H1 (cell line): ENCODE data around the gene RMND5A. TPM values are rescaled to one million over a fixed set of nuclear protein-coding genes. Genes with fewer than 3 reads are reported as not detected.

Experiments used
- CTCF ChIA-PET: fragments of 300-600 bp; sonication (Branson Sonifier 250); formaldehyde crosslinking; loops from one replicate; lab custom pipeline; 2021; ENCODE audit not compliant: partially characterized antibody; lab: Charles Lee
- POLR2A ChIA-PET: fragments of 300-600 bp; sonication (Branson Sonifier 250); formaldehyde crosslinking; loops from one replicate; lab custom pipeline; 2021; ENCODE audit warnings: inconsistent platforms; ENCODE audit not compliant: partially characterized antibody; lab: Charles Lee
- DNase-seq, 2 experiments: peaks; one replicate each; pipeline versions ENCODE4 v3.0.0 to v3.0.0-alpha.2; 2010 to 2022; ENCODE audit warnings: low spot score in 2 of 2, low read depth in 1 of 2, mixed read lengths in 1 of 2
- FAIRE-seq: peaks from 2 replicates; lab custom pipeline; 2011; peaks lifted over from hg19 to GRCh38; lab: Jason Lieb, UNC
- H2AFZ ChIP-seq: 2 replicates; pipeline ENCODE4 v1.8.1; 2012; ENCODE audit warnings: low read length, inconsistent platforms
- H2AK5ac ChIP-seq: 2 replicates; pipeline ENCODE4 v1.6.1; 2013; ENCODE audit warnings: low read depth, low read length
- H2BK120ac ChIP-seq: replicated peaks from 2 replicates; pipeline ENCODE3; 2013; ENCODE audit warnings: low read depth, low read length, inconsistent platforms
- H2BK12ac ChIP-seq: 2 replicates; pipeline ENCODE4 v1.6.1; 2013; ENCODE audit warnings: low read depth, low read length
- H2BK15ac ChIP-seq: 2 replicates; pipeline ENCODE4 v1.6.1; 2013; ENCODE audit warnings: low read length
- H2BK20ac ChIP-seq: 2 replicates; pipeline ENCODE4 v1.6.1; 2013; ENCODE audit warnings: low read length
- H2BK5ac ChIP-seq: 2 replicates; pipeline ENCODE4 v1.6.1; 2013; ENCODE audit warnings: low read depth, low read length
- H3K14ac ChIP-seq: 2 replicates; pipeline ENCODE4 v1.6.1; 2013; ENCODE audit warnings: inconsistent platforms; ENCODE audit not compliant: insufficient read length
- H3K18ac ChIP-seq: 2 replicates; pipeline ENCODE4 v1.6.1; 2013; ENCODE audit warnings: low read length; ENCODE audit errors: extremely low read depth
- H3K23ac ChIP-seq: 2 replicates; pipeline ENCODE4 v1.6.1; 2013; ENCODE audit warnings: inconsistent platforms; ENCODE audit not compliant: insufficient read length
- H3K23me2 ChIP-seq: 2 replicates; pipeline ENCODE4 v1.6.1; 2013; ENCODE audit warnings: low read depth, low read length
- H3K27ac ChIP-seq: 2 replicates; pipeline ENCODE4 v1.6.1; 2011; ENCODE audit warnings: low read depth, low read length, inconsistent platforms
- H3K27me3 ChIP-seq, 4 experiments: replicated peaks in 1 of 4; 1 replicate in 1 of 4; 2 replicates in 3 of 4; pipeline versions ENCODE4 v1.6.1 to v1.8.1; 2011 to 2013; ENCODE audit warnings: low read length in 3 of 4, mild to moderate bottlenecking in 3 of 4, inconsistent platforms in 2 of 4, mixed read lengths in 2 of 4, moderate library complexity in 1 of 4; ENCODE audit not compliant: control insufficient read depth in 3 of 4, insufficient read depth in 3 of 4; ENCODE audit errors: extremely low read depth in 1 of 4
- H3K36me3 ChIP-seq, 4 experiments: 2 replicates each; pipeline versions ENCODE4 v1.6.1 to v1.8.1; 2011 to 2013; ENCODE audit warnings: mild to moderate bottlenecking in 4 of 4, low read length in 3 of 4, moderate library complexity in 2 of 4, control low read depth in 1 of 4, inconsistent platforms in 1 of 4; ENCODE audit not compliant: insufficient read depth in 4 of 4, control insufficient read depth in 2 of 4
- H3K4ac ChIP-seq: replicated peaks from 2 replicates; pipeline ENCODE3; 2013; ENCODE audit warnings: low read length, low read depth, mixed read lengths, inconsistent platforms; ENCODE audit not compliant: insufficient read length
- H3K4me1 ChIP-seq, 4 experiments: replicated peaks in 1 of 4; 1 replicate in 1 of 4; 2 replicates in 3 of 4; pipeline versions ENCODE4 v1.6.1 to v1.8.1; 2011 to 2013; ENCODE audit warnings: low read length in 3 of 4, inconsistent platforms in 2 of 4, mixed read lengths in 1 of 4; ENCODE audit not compliant: insufficient read depth in 4 of 4, control insufficient read depth in 3 of 4
- H3K4me2 ChIP-seq, 2 experiments: 2 replicates each; pipeline versions ENCODE4 v1.6.1 to v1.8.1; 2011 to 2013; ENCODE audit warnings: low read depth in 2 of 2, low read length in 2 of 2, control low read depth in 1 of 2, inconsistent platforms in 1 of 2, mild to moderate bottlenecking in 1 of 2; ENCODE audit not compliant: insufficient read depth in 1 of 2
- H3K4me3 ChIP-seq, 4 experiments: fragments of 200-600, 300-600 bp in 1 of 4; sonication (generic), shearing (Covaris generic), sonication (Bioruptor Twin) in 1 of 4; 2 replicates each; pipeline versions ENCODE4 v1.5.1 to v1.8.1; 2011 to 2016; ENCODE audit warnings: low read length in 4 of 4, low read depth in 3 of 4, control low read depth in 2 of 4, inconsistent platforms in 2 of 4, mild to moderate bottlenecking in 2 of 4, mixed read lengths in 1 of 4, moderate library complexity in 1 of 4; ENCODE audit not compliant: insufficient read depth in 2 of 4; ENCODE audit errors: extremely low read depth in 1 of 4
- H3K56ac ChIP-seq: replicated peaks from 2 replicates; pipeline ENCODE3; 2013; ENCODE audit warnings: low read depth, mild to moderate bottlenecking, mixed read lengths, low read length, inconsistent platforms; ENCODE audit not compliant: insufficient read length
- H3K79me1 ChIP-seq: 2 replicates; pipeline ENCODE4 v1.6.1; 2013; ENCODE audit warnings: low read depth, low read length, control low read depth
- H3K79me2 ChIP-seq, 2 experiments: 2 replicates each; pipeline versions ENCODE4 v1.6.1 to v1.8.1; 2012 to 2013; ENCODE audit warnings: low read length in 2 of 2, mild to moderate bottlenecking in 2 of 2, inconsistent platforms in 1 of 2; ENCODE audit not compliant: insufficient read depth in 2 of 2, control insufficient read depth in 1 of 2
- H3K9ac ChIP-seq, 4 experiments: replicated peaks in 1 of 4; 1 replicate in 1 of 4; 2 replicates in 3 of 4; pipeline versions ENCODE4 v1.6.1 to v1.8.1; 2011 to 2013; ENCODE audit warnings: low read depth in 3 of 4, low read length in 3 of 4, control low read depth in 2 of 4, mild to moderate bottlenecking in 2 of 4, moderate library complexity in 2 of 4, inconsistent platforms in 1 of 4; ENCODE audit errors: extremely low read depth in 1 of 4
- H3K9me3 ChIP-seq, 2 experiments: 2 replicates each; pipeline versions ENCODE4 v1.6.1 to v1.8.1; 2012 to 2013; ENCODE audit warnings: mild to moderate bottlenecking in 2 of 2, moderate library complexity in 2 of 2, control low read depth in 1 of 2, inconsistent platforms in 1 of 2, low read depth in 1 of 2, low read length in 1 of 2, mixed read lengths in 1 of 2; ENCODE audit not compliant: insufficient read depth in 2 of 2
- H4K20me1 ChIP-seq, 2 experiments: replicated peaks in 1 of 2; 2 replicates each; pipeline versions ENCODE3 to v1.8.1; 2011 to 2013; ENCODE audit warnings: inconsistent platforms in 2 of 2, low read length in 2 of 2, mild to moderate bottlenecking in 1 of 2; ENCODE audit not compliant: insufficient read depth in 2 of 2, control insufficient read depth in 1 of 2
- H4K5ac ChIP-seq: 2 replicates; pipeline ENCODE4 v1.6.1; 2013; ENCODE audit warnings: low read length, low read depth, mixed read lengths, inconsistent platforms; ENCODE audit not compliant: insufficient read length
- H4K8ac ChIP-seq: 2 replicates; pipeline ENCODE4 v1.8.0; 2013; ENCODE audit warnings: mild to moderate bottlenecking, moderate library complexity, low read length, inconsistent platforms; ENCODE audit not compliant: insufficient read depth; ENCODE audit errors: extremely low read depth
- H4K91ac ChIP-seq: replicated peaks from 2 replicates; pipeline ENCODE3; 2013; ENCODE audit warnings: low read length, mixed read lengths, inconsistent platforms; ENCODE audit not compliant: insufficient read length
- ASH2L ChIP-seq: fragments of 200-600, 300-600 bp; sonication (generic); IDR thresholded peaks from one replicate; pipeline ENCODE4 v1.7.1; 2017; ENCODE audit warnings: low read length
- BACH1 ChIP-seq: IDR thresholded peaks from 2 replicates; pipeline ENCODE4 v1.6.1; 2012; ENCODE audit warnings: low read length, improper control_type of control experiment
- BRCA1 ChIP-seq: IDR thresholded peaks from 2 replicates; pipeline ENCODE4 v1.6.1; 2012; ENCODE audit warnings: low read depth, low read length, improper control_type of control experiment
- CTBP2 ChIP-seq: IDR thresholded peaks from 2 replicates; pipeline ENCODE4 v1.7.0; 2011; ENCODE audit warnings: borderline replicate concordance, mild to moderate bottlenecking, moderate library complexity, mixed read lengths, low read length; ENCODE audit not compliant: insufficient read depth, insufficient read length
- EZH2 ChIP-seq: fragments of 200-600 bp; sonication (generic); IDR thresholded peaks from 2 replicates; pipeline ENCODE4 v1.7.1; 2012; ENCODE audit warnings: low read depth, mild to moderate bottlenecking, moderate library complexity, low read length, inconsistent platforms; ENCODE audit not compliant: severe bottlenecking
- GTF2F1 ChIP-seq: IDR thresholded peaks from 2 replicates; pipeline ENCODE4 v1.6.1; 2012; ENCODE audit warnings: low read depth, low read length, improper control_type of control experiment, borderline replicate concordance
- JUN ChIP-seq: IDR thresholded peaks from 2 replicates; pipeline ENCODE4 v1.6.1; 2011; ENCODE audit warnings: low read depth, mild to moderate bottlenecking, improper control_type of control experiment, low read length
- POU5F1 ChIP-seq: IDR thresholded peaks from 2 replicates; pipeline ENCODE4 v1.6.1; 2011; ENCODE audit warnings: low read depth, mild to moderate bottlenecking, low read length, moderate library complexity
- RBBP5 ChIP-seq: IDR thresholded peaks from 2 replicates; pipeline ENCODE4 v1.7.1; 2012; ENCODE audit warnings: low read depth, mild to moderate bottlenecking, inconsistent platforms, low read length, moderate library complexity, borderline replicate concordance
- RNF2 ChIP-seq: fragments of 200-900, 300-1000 bp; sonication (generic); IDR thresholded peaks from 2 replicates; pipeline ENCODE4 v1.7.1; 2016; ENCODE audit warnings: borderline replicate concordance, low read depth, mild to moderate bottlenecking, antibody characterized with exemption, low read length; ENCODE audit not compliant: poor library complexity, severe bottlenecking; ENCODE audit errors: missing control alignments
- SP4 ChIP-seq: IDR thresholded peaks from 2 replicates; pipeline ENCODE4 v1.6.1; 2012; ENCODE audit warnings: low read length, inconsistent platforms
- TCF12 ChIP-seq: IDR thresholded peaks from 2 replicates; pipeline ENCODE4 v1.6.1; 2011; ENCODE audit warnings: low read depth, mild to moderate bottlenecking, low read length
- YY1 ChIP-seq: IDR thresholded peaks from 2 replicates; pipeline ENCODE4 v1.6.1; 2011; ENCODE audit warnings: low read depth, mild to moderate bottlenecking, low read length
- WGBS, 2 experiments: shearing (Covaris generic) in 1 of 2; methylation state at CpG; one replicate each; pipeline versions ENCODE4 v1.1.6 to v1.1.7; 2013 to 2015; ENCODE audit warnings: low lambda C conversion rate in 2 of 2, mixed read lengths in 2 of 2, inconsistent platforms in 1 of 2, low coverage in 1 of 2, missing lambda C conversion rate in 1 of 2; ENCODE audit not compliant: insufficient replicate concordance in 2 of 2, insufficient coverage in 1 of 2, insufficient read length in 1 of 2; ENCODE audit errors: extremely low coverage in 1 of 2, missing lambda C conversion rate in 1 of 2; 5-methylcytosine and 5-hydroxymethylcytosine counted together
- polyA plus RNA-seq, 7 experiments: library from polyadenylated mRNA; depleted of rRNA in 3 of 7; stranded (reverse) in 5 of 7; unstranded in 2 of 7; fragments of >200 nt in 5 of 7; fragments of 200-250 nt in 2 of 7; gene quantifications; 1 replicate in 5 of 7; 2 replicates in 1 of 7; 4 replicates in 1 of 7; pipeline versions ENCODE4 v1.2.1 to v1.2.3, GENCODE V29; 2011 to 2013; ENCODE audit warnings: missing spikeins in 2 of 7, mixed read lengths in 2 of 7
- total RNA-seq: library from RNA; stranded (reverse); fragmentation: NEBNext Ultra II Directional; extraction: Animal tissue kit (Norgen Biotek cat#: 25700); gene quantifications from 2 replicates; pipeline ENCODE4 v1.2.1, GENCODE V29; 2021

RMND5A gene
- total and polyA plus RNA-seq, 2 of the 8 experiments (the other 6 are each of a cell fraction or from before 2014, with no cell fraction given), result 21.0 to 66.2 TPM

DNA sequence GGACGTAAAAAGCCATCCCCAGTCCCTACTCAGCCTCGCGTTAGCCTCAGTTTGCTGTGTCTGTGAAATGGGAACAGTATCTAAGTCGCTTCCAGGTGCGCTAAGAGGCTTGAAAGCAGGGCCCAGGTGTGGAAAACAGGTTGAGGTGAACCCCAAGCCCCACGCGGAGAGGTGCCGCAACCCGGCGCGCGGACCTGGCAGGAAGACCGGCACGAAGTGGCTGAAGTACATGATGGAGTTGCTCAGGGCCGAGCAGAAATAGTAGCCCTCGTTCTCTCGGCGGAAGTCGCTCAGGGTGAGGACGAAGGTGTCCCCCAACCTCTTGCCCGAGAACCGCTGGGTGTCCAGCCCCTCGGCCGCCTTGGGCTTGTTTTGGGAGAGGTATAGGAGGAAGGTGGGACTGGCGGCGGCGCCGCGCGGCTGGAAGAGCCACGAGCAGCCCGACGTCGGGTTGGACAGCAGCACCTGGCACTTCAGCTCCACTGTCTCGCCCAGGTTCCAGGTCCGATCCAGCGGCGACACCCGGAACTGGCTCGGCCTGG is 70.1 kb downstream of the RMND5A start:
- Histone ChIP-seq H3K14ac (no peak overlapping the region), H3K4me3 (peak overlapping the region; percentile 8 to 56 (median 21); a peak in 4 of 8 replicates), H2BK20ac (no peak overlapping the region), H4K8ac (peak overlapping the region; percentile 22; the same call in 1 of the 2 replicates), H2BK15ac (no peak overlapping the region), H3K79me1 (no peaks in the 10 kb centered on the region), H3K9me3 (no peaks in the 10 kb centered on the region; a peak in 1 of 4 replicates), H3K23ac (no peak overlapping the region), H3K4me1 (peaks cover 0 to 9% (median 4%) of the 10 kb centered on the region in 4 experiments; a peak in 5 of 7 replicates), H3K4me2 (peak overlapping the region; percentile 69 to 73), H2BK12ac (no peak overlapping the region), H4K20me1 (peaks cover 0 to 10% of the 10 kb centered on the region in 2 experiments), H3K56ac (no peak overlapping the region), H3K4ac (no peak overlapping the region), H2AK5ac (no peak overlapping the region), H3K18ac (peak overlapping the region; percentile 7; the same call in 1 of the 2 replicates), H2AFZ (0 out of 2 replicates have a peak overlapping the region, but pooled peaks have one; percentile 8), H3K23me2 (peaks cover 14% of the 10 kb centered on the region), H3K27ac (no peak overlapping the region), H4K5ac (no peak overlapping the region), H3K79me2 (no peaks in the 10 kb centered on the region), H2BK5ac (no peak overlapping the region), H3K9ac (no peak overlapping the region), H3K27me3 (peaks cover 34 to 53% (median 49%) of the 10 kb centered on the region in 4 experiments), H4K91ac (no peak overlapping the region), H2BK120ac (no peak overlapping the region), H3K36me3 (peaks cover 0 to 8% (median 0%) of the 10 kb centered on the region in 4 experiments; a peak in 1 of 8 replicates)
- CTCF ChIA-PET, result interaction anchor here (1.4 kb wide), 1 partner anchor 26 kb away, joined by 6 read pairs; no protein-coding TSS in a partner anchor
- WGBS, 2 experiments, result 11% methylated on average over 39 of the region's 40 CpGs; no CpG with 5 or more reads in 1 of the 2 experiments
- FAIRE-seq (no peak), DNase-seq (peak in 1 of 2 experiments; percentile 68)
- POLR2A ChIA-PET, result interaction anchor here (0.9 kb wide), 1 partner anchor 10 kb away, joined by 3 read pairs; no protein-coding TSS in a partner anchor
- TF ChIP-seq EZH2 (peak; percentile 85), TCF12 (no peak), JUN (no peak), ASH2L (no peak), SP4 (no peak), BACH1 (no peak), RBBP5 (no peak), YY1 (no peak), RNF2 (no peak), POU5F1 (no peak), GTF2F1 (no peak), CTBP2 (no peak), BRCA1 (no peak)
